Urothelium cell line (cell line): Measurements from ENCODE around the gene COG7.
"Not testable (repeated sequence)": the region's sequence is repeated elsewhere in the genome, so short reads cannot be mapped to it uniquely, and the experiment has no call there.

Experiments used
- DNase-seq: peaks from one replicate; pipeline ENCODE4 v3.0.0; 2011; ENCODE audit warnings: low spot score, mixed read lengths
- FAIRE-seq: peaks from 2 replicates; lab custom pipeline; 2011; peaks lifted over from hg19 to GRCh38; lab: Jason Lieb, UNC

COG7 gene

DNA sequence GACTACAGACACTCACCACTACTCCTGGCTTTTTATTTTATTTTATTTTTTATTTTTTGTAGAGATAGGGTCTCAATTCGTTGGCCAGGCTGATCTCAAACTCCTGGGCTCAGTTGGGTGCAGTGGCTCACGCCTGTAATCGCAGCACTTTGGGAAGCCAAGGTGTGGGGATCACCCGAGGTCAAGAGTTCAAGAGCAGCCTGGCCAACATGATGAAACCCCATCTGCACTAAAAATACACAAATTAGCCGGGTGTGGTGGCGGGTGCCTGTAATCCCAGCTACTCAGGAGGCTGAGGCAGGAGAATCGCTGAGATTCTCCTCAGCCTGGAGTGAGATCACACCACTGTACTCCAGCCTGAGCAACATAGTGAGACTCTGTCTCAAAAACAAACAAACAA, 86.6 kb downstream of the COG7 start:
- not testable (repeated sequence) for DNase-seq, FAIRE-seq

DNA sequence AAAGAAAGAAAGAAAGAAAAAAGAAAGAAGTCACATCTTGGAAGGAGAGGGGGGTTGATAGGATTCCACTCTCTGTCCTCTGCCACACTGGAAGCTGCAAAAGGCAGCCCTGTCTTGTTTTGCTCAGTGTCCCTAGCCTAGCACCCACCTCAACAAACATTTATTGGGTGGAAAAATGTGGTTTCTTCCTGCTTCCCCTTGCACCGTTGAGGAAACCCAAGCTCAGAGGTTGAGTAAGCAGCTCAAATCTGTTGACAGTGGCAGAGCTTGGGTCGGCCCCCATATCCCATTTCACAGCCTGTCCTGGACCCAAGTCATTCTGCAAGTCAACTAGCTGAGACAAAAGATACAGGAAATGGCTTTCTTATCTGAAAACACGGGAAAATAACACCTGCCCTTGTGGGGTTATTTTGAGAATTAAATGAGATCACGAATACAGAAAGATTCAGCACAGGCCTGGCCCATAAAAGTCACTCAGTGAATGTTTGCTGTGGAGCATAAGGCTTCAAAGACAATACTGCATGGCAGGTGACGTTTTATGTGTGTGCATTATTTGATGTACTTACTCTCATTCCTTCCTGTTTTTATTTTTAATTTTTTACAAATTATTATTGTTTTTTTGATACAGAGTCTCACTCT, 87.3 kb downstream of the COG7 start:
- FAIRE-seq (no peak), DNase-seq (no peak)

DNA sequence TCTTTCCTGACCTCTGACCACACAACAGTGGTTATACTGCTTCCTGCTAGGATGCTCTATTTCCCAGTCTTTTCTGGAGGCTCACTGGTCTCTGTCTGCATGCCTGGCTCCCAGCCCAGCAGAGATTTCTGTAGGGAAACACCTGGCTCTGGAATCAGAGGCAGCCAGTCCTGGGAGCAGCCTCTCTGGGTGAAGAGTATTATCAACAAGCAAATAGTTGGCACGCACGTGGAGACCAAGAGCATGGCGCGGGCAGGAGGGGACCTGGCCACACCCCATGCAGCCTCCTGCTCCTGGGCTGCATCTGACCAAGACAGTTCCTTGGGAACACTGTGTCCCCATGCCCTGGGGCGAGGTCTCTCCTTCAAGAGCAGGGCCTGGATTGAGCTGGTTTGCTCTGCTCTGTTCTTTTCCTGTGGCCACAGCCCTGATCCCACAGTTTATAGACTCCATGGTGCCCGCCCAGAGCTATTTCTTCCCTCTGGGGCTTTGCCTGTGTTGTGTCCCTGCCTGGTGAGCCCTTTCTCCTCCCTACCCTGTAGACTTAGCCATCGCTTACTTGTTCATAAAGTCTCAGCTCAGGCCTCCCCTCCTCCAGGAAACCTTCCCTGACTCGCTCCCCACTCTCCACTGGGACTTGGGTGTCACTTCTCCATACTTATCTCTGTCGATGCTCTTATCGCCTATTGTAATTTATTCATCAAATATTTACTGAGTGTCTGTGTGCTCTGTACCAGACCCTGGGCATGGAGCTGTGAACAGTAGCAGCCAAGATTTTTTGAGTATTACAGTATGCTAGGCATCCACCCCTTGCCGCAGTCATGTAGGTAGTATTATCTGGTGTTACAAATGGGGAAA, 90.3 kb downstream of the COG7 start:
- FAIRE-seq (no peak), DNase-seq (no peak)

- FAIRE-seq (no peak), DNase-seq (no peak)
Measured at GRCh38 chr16:23359092-23359760, 93.8 kb downstream of the COG7 start.

- FAIRE-seq, result no peak
- DNase-seq, result no peak
Measured at GRCh38 chr16:23357761-23358290, 95.2 kb downstream of the COG7 start.

GRCh38 chr16:23356941-23357340, 96.0 kb downstream of the COG7 start:
- DNase-seq (no peak), FAIRE-seq (no peak)

DNA sequence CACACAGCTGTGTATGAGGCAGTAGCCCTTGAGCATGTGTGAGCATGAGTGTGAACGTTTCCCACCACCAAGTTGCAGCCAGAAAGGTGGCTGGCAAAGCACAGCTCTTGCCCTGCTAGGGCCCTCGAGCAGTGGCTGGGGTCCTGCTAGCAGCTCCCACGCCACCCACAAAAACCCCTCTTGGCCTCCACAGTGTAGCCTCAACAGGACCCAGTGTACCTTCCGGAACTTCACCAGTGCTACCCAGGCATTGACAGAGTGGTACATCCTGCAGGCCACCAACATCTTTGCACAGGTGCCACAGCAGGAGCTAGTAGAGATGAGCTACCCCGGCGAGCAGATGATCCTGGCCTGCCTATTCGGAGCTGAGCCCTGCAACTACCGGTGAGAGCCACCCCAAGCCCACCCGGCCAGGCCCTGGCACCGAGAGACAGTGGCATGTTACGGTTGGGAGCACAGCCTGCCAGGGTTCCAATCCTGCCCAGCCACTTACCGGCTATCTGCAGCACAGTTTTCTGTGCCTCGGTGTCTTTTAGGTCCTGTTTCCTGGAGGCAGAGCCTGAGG, 97.8 kb downstream of the COG7 start:
- no peak for FAIRE-seq
- no peak for DNase-seq

GRCh38 chr16:23354246-23354645, 98.7 kb downstream of the COG7 start:
- no peak for FAIRE-seq
- DNase-seq, result no peak

DNA sequence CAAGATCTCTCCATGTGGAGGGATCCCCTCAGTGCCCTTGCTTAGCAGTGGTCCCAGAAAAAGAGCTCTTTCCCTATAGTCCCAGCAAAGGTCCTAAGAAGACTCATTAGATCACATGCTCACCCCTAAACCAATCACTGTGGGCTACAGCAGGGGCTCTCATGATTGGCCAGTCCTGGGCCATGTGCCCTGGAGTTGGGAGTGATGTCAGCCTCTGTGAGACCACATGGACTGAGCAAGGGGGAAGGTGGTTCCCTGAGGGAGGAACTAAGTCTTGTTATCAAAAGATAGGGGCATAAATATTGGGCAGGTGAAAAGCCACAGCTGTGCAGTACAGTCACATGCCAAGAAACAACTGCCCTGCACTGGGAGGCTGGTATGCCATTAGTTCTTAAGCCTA, 99.5 kb downstream of the COG7 start:
- DNase-seq, result no peak
- FAIRE-seq, result no peak

DNA sequence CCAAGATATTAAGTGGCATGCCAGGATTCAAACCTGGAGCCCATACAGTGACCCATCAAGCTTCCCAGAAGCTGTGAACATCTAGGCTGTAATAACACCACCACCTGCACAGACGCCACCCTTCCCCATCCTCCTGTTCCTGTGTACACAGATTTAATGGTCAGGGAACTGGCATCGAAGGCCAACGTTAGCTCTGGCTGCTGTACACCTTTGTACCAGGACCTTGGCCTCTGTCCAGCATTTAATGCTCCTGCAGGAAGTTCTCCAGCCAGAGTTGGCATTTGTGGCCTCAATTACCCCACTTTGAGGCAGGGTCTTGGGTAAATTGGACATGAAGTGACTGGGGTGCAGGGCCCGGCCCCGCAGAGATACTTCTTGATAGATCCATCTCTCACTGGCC, 101.6 kb downstream of the COG7 start:
- no peak for FAIRE-seq
- DNase-seq, result no peak

- FAIRE-seq, result no peak
- no peak for DNase-seq
Measured at GRCh38 chr16:23348579-23349469, 104.2 kb downstream of the COG7 start.

DNA sequence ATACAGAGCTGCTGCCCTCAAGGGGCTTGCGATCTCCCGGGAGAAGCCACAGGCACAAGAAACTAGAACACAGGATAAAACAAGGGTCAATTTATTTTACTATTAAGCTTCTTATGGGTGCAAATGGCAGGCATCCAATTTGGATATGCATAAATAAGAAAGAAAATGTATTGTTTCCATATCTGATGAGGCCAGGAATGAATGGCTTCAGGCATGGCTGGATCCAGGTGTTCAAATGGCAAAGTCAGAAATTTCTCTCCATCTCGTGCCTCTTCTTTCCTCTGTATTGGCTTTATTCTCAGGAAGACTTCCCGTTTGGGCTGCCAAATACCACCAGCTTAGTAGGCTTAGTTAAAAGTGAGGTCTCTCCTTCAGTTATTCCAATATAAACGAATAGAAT, 107.8 kb downstream of the COG7 start:
- DNase-seq (no peak), FAIRE-seq (no peak)

DNA sequence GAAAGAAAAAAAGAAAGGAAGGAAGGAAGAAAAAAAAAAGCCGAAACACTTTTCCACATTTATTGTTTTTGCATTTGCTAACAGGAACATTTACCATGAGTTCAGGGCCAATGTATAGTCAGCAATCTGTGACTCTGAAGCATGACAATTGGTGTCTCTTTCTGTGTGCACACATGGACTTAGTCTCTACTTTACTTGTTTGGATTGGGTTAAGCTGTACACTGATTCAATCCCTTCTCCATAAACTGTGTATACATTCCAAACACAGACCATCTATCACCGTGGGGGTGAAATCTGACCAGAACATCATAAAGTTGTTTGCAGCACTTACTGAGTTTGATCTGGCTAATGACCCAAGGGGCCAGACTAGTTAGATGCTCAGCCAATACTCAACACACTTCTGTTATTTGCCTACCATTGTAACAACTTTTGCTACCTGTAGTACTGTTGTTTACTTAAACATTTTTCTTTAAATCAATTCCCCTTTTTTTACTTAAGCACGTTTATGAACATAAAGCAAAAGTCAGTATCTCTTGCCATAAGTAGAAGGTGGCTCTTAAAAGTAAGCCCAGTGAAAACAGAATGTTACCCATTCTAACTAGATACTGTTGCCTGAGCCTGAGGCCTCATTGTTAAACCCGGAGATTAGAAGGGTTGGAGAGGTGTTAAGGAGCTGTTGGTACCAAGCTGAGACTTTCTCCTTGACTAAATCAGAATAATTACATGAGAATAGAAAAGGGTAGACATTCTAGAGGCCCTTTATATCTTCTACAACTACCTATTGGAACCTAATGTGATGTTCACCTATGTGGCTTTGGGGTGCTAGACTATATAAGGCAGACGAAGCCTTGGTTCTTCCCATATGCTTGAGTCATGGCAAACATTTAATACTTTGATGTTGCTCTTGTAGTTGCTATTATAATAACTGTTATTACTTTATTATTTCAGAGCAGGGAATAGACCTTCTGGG, 109.1 kb downstream of the COG7 start:
- FAIRE-seq (no peak), DNase-seq (no peak)

GRCh38 chr16:23342083-23342640, 110.8 kb downstream of the COG7 start:
- no peak for FAIRE-seq
- DNase-seq, result no peak

DNA sequence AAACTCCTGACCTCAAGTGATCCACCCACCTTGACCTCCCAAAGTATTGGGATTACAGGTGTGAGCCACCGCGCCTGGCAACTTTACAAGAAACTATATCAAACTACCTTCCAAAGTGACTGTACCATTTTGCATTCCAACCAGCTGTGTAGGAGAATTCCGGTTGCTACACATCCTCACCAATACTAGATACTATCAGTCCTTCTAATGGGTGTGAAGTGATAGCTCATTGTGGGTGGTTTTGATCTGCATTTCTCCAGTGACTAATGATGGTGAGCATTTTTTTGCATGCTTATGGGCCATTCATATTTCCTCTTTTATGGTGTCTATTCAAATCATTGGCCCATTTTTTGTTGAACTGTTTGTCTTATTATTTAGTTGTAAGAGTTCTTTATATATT, 113.2 kb downstream of the COG7 start:
- no peak for FAIRE-seq
- no peak for DNase-seq
